ENCODE results near the gene DCANP1.

Gene DCANP1

GRCh38 chr5:135456238-135457099 is 9.3 kb upstream of the DCANP1 start:
- peak; percentile 73 for DNase-seq

GRCh38 chr5:135455876-135456237 is 8.7 kb upstream of the DCANP1 start:
- no peak for DNase-seq

- no peak for DNase-seq
These were observed 7.8 kb upstream of the DCANP1 start for GRCh38 chr5:135454946-135455345.

DNA sequence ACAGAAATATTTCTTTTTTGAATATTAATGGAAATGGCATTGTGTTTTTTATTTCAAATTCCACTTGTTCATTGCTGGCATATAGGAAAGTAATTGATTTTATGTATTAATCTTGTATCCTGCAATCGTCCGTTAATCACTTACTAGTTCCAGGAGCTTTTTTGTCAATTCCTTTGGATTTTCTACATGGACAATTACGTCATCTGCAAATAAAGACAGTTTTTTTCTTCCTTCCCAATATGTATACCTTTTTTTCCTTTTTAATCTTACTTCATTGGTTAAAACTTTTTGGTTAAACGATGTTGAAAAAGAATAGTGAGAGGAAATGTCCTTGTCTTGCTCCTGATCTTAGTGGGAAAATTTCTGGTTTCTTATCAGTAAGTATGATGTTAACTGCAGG is 6.5 kb upstream of the DCANP1 start:
- DNase-seq, result no peak

GRCh38 chr5:135452321-135453030 is 5.3 kb upstream of the DCANP1 start, which contains the start of gene TIFAB:
TIFAB (minus strand) TSS chr5:135452351; CDS start chr5:135449939, 2,412 bp downstream.
- no peak for DNase-seq

GRCh38 chr5:135451581-135452320 is 4.6 kb upstream of the DCANP1 start:
- no peak for DNase-seq

- no peak for DNase-seq
These were observed 3.8 kb upstream of the DCANP1 start for GRCh38 chr5:135450952-135451351.

DNA sequence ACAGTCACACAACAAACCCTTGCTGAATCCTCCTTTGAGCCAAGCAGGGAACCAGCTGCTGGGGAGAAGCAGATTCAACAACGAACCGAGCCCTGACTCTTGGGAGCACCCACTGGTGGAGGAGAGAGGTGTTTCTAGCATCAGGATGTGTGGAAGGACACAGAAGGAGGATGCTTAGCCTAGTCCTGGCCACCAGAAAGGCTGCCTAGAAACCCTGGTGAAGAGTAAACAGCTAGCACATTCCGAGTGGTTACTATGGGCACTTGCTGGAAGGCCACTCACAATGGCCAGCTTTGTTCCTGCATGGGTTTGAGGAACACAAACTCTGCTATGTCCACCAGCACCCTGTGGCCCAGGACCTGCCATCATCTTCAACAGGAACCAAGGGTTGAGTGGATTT is 3.2 kb upstream of the DCANP1 start:
- DNase-seq, result no peak

GRCh38 chr5:135449644-135450043 is 2.5 kb upstream of the DCANP1 start:
- no peak for DNase-seq

GRCh38 chr5:135448791-135449507 is 1.8 kb upstream of the DCANP1 start:
- DNase-seq, result no peak

DNA sequence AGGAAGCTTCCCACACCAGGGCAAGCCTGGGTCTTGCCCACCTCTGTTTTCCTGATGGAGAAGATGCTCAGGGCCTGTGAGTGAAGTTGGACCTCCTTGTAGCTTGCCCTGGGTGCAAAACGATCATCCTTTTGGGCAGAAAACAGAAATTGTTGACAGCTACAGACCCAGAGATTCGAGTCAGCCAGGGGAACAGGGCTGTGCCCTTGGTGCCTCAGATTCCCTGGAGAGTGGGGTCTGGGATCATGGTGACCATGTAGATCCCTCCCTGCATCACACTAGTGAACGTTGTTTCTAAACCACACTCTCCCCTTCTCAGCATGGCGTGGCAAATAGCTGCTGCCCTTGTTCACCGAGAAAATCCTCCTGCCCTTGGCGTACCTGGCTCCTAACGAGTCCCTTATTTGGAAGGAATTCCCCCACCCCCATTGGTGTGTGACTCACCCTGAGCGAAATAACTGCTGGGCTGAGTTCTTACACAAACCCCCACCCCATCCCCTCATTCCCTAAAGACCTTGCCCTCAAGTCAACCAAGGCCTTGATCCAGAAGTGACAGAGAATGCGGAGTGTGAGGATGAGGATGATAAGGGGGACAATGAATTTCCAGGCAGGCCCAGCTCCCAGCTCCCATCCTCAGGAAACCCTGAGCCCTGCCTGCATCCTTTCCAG is 1.1 kb upstream of the DCANP1 start:
- DNase-seq, result no peak

- no peak for DNase-seq
These were observed 533 bp downstream of the DCANP1 start for GRCh38 chr5:135446615-135447014.

DNA sequence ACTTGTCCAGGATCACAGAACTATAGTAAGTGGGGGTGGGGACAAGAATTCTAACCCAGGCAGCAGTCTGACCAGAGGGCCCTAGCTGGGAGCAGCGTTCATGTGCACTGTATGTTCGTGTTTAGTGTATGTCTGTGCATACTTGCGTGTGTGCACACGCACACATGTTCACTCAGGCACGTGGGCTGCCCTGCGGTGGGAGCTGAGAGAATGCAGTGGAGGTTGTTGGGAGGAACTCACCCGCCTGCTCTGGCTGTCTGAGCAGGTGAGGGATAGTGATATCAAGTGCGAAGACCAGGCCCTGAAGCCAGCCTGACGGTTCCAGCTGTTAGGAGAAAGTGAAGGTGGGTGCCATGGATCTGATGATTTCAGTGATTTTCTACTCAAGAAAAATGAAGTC is 942 bp downstream of the DCANP1 start:
- no peak for DNase-seq

DNA sequence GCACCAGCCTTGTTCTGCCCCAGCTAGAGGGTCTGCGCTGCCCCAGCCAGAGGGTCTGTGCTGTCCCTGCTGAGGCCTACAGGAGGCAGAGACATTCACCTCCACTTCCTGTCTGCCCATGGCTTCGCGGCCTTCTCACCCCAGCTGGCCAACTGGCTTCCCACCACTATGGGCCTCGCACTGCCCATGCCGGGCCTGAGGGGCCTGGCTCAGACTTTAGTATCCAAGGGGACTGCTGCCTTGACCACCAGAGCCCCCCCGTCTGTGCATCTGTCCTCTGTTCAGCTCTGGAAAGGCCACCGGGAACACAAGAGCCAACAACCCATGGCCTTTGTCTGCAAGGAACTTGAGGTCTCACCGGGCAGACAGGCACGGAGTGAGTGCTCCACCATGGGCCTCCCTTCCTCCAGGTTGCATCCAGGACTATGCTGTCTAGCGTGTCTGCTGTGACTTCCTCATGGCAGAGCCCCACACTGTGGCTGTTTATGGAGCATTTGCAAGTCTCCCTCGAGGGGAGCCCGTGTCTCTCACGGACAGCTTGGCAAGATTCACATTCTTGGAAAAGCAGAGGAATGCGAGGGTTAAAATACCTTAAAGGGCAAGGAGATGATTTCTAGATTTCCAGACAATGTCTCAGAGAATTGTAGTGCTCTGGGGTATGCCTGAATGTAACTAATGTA is 1.7 kb downstream of the DCANP1 start:
- DNase-seq, result no peak

DNA sequence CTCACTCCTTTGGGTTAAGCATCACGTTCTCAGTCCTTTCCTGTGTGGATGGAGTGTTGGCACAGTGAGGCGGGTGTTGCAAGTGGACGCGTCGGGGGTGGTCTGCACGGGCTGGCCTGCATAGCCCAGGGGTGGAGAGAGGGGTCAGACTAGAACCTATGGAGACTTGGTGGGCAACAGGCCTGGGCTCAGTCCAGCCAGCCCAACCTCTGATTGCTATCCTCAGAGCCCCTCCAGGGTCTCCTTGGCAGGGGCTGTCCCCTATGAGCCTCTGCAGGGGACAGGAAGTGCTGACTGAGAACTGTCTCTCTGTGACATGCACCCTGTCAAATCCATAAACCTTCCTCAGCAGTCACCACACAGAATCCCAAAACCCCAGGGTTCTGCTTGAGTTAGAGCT is 2.3 kb downstream of the DCANP1 start:
- DNase-seq, result no peak

DNA sequence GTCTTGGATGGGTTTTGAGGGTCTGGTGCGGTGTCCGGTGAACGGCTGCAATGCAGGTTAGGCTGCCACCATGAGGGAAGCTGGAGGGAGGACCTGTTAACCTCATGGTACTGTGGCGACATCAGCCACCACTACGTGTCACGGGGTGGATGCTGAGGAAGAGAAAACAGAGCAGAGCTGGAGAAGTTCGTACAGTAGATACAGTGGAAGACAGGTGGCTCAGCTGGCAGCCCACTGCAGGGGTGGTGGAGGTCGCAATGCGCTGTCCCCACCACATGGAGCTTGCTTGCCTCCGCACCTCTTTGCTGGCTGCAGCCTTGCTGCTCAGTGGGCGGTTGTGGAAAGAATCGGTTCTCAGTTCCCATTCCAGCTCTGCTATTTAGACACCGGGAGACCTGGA is 2.8 kb downstream of the DCANP1 start:
- no peak for DNase-seq

DNA sequence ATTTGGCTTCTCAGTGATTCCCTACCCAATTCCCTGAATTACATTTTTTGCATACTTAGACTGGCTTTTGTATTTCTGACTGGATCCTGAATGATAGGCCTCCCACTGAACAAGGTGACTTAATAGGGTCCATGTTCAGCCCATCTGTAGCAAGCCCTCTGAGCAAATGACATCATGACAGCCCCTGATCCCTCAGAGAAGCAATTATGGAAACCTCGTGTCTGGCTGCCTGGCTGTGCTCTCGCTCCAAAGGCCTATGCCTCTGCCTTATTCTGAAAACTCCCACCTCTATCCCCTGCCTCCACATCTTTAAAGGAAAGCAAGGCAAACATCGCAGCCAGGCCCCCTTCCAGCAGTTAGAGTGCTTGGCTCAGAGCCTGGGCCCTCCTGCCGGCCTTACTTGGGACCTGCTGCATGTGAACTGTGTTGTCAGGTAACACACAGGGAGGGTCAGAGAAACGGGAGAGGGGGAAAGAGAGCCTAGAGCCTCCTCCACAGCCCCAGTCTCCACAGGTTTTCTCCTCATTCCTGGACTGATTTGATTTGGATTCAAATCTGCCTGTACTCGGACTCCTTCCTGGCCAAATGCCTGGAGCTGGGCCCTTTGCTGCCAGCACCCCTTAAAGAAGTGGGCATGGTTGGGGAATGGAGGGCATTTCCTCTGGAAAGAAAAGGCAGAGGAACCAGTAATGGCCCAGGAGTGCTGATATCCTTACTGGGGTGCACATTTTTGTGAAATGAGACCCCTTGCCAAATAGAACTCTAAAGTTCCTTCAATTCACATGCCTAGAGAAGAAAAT is 3.8 kb downstream of the DCANP1 start:
- DNase-seq, result no peak

- DNase-seq, result no peak
These were observed 4.6 kb downstream of the DCANP1 start for GRCh38 chr5:135442431-135443160.

- DNase-seq, result no peak
These were observed 5.2 kb downstream of the DCANP1 start for GRCh38 chr5:135441919-135442318.

DNA sequence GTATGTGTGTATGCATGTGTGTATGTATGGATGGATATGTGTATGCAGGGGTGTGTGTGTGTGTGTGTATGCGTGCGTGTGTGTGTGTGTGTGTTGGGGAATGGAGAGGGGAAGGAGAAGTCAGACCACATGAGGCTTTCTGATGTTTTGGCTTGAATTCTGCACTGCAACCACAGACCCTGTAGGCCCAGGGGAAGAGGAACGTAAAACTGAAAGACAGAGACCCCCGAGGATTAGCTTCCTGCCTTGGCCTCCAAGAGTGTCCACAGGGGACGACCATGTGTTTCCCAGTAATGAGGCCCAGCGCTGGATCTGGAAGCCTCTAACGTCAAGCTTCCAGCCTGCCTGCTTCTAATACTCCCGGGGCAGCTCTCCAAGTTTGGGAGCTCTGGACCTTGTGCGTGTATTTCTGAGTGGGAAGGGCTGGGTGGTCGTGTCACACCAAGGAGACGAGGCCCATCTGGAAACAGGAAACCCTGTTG is 5.8 kb downstream of the DCANP1 start:
- peak; percentile 59 for DNase-seq

Data from hematopoietic multipotent progenitor cell treated with erythropoietin and hydrocortisone succinate and interleukin-3 and kit ligand, for 4 days (in vitro differentiated cells).